GM12878 (cell line): Measurements from ENCODE around the gene FOXA2.

Experiments
- EP300 ChIP-seq, 2 experiments: fragments of 150-350 bp in 1 of 2; IDR thresholded peaks; 2 replicates each; pipeline ENCODE4 v1.6.1; 2011 to 2012; ENCODE audit warnings: low read depth in 2 of 2, low read length in 2 of 2, borderline replicate concordance in 1 of 2, improper control_type of control experiment in 1 of 2, inconsistent platforms in 1 of 2; ENCODE audit not compliant: control insufficient read depth in 1 of 2
- JUND ChIP-seq: IDR thresholded peaks from 2 replicates; pipeline ENCODE4 v1.6.1; 2012; ENCODE audit warnings: low read depth, mild to moderate bottlenecking, low read length, improper control_type of control experiment, moderate library complexity
- NFXL1 ChIP-seq: fragments of 450-650 bp; IDR thresholded peaks from 2 replicates; pipeline ENCODE4 v1.6.1; 2017; ENCODE audit warnings: antibody characterized with exemption, mild to moderate bottlenecking, borderline replicate concordance
- NR2C1 ChIP-seq: fragments of 450-650 bp; IDR thresholded peaks from 2 replicates; pipeline ENCODE4 v1.6.1; 2017; ENCODE audit warnings: antibody characterized with exemption, mild to moderate bottlenecking, moderate library complexity
- POLR2A ChIP-seq: IDR thresholded peaks from 2 replicates; pipeline ENCODE4 v1.6.1; 2011; ENCODE audit warnings: low read depth, mild to moderate bottlenecking, low read length
- POLR2AphosphoS5 ChIP-seq: IDR thresholded peaks from 2 replicates; pipeline ENCODE4 v1.6.1; 2011; ENCODE audit warnings: mild to moderate bottlenecking, low read length, inconsistent platforms

DNA sequence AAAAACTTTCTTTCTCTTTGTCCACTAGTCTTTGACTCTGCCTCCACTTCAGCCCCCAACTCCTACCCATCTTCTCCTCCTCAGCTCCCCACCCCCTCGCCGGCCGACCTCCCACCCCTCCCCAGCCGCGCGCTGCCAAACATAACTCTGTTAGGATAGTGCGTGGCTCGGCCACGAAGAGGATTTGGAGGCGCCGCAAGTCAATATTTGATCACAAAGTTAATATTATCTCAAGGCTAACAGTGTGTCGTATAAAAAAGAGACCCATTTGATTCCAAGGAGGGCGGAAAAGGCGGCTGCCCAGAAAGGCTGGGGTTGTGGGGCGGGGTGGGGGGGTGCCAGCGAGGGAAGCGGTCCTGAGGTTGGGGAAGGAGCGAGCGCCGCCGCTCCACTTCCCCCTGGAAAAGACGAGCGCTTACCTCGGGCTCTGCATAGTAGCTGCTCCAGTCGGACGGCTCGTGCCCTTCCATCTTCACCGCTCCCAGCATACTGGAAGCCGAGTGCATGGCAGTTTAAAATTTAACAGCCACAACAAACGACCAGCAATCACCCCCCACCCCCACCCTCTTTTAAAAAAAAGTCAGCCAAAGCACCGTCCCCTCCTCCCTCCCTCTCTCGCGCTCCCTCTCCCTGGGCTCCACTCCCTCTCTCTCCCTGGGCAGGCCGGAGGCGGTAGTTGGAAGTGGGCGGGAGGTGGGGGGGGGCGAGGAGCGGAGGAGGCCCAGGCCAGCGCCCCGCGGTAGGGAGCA lies 425 bp downstream of the FOXA2 start:
- no peak for TF ChIP-seq EP300 (IDR thresholded peaks at IDR 0.05; ENCODE audit: borderline replicate concordance in 1 of 2, control insufficient read depth in 1 of 2, low read depth in 2 of 2, low read length in 2 of 2)
- no peak for TF ChIP-seq POLR2AphosphoS5
- TF ChIP-seq NFXL1: no peak
- no peak for TF ChIP-seq NR2C1
- TF ChIP-seq JUND: no peak
- TF ChIP-seq POLR2A: no peak
